Measurements from ENCODE around the gene RUNX2. TPM values are rescaled to one million over a fixed set of nuclear protein-coding genes. Genes with fewer than 3 reads are reported as not detected.

The RUNX2 gene
- total and polyA plus RNA-seq, 2 donors (not counting 1 experiment from before 2014, with no cell fraction given): 1.3 to 2.4 TPM

DNA sequence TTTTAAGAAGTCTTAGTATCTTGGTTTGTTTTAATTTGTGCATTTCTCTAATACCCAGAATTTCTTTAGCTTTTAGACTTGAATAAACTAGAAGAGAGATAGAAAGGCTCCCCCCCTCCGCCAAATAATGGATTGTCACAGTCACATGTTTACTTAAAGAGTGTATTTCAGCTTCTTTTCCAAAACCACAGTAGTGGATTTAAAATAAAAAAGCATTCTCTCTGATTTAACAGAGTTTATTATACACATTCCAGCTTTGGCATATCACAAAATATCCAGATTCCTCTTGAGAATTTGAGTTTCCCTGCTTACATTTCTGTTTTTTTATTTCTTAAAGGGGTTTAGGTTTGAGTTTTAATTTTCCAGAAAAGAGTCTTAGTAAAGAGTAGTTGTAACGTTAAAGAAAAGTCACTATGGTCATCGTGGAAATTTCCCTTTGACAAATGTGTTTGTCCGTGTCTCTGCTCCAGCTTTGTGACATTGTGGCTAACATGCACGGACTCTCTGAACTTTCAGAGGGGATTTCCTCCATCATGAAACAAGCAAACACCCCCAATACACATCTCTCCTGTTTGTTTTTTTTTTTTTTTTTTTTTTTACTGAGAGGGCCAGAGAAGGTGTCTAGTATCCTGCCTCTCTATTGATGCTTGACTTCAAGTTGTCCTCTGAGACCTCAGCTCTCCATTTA lies 163.1 kb downstream of the RUNX2 start:
- no peak for DNase-seq
- no peak overlapping the region for H3K4me3 Mint-ChIP-seq
- no peaks in the 10 kb centered on the region for H3K27me3 Mint-ChIP-seq
- Histone ChIP-seq H3K4me1 (ENCODE audit: control insufficient read depth in 2 of 2, insufficient read depth in 2 of 2, low read length in 2 of 2) (peaks cover 33 to 41% of the 10 kb centered on the region in 2 donors), H3K36me3 (replicated peaks in 1 of 2; ENCODE audit: control extremely low read depth in 1 of 2, control insufficient read depth in 1 of 2, extremely low read depth in 1 of 2, insufficient read depth in 2 of 2, low read length in 1 of 2) (no peaks in the 10 kb centered on the region), H3K79me2 (ENCODE audit: control insufficient read depth, insufficient read depth, low read length) (no peaks in the 10 kb centered on the region), H3K4me2 (replicated peaks; ENCODE audit: low read depth, low read length, poor library complexity, severe bottlenecking) (no peak overlapping the region), H4K20me1 (ENCODE audit: control insufficient read depth, insufficient read depth, low read length, poor library complexity, severe bottlenecking) (no peaks in the 10 kb centered on the region), H3K4me3 (ENCODE audit: control extremely low read depth in 1 of 5, extremely low read depth in 1 of 5, insufficient read depth in 1 of 5, low read depth in 2 of 5, low read length in 4 of 5) (no peak overlapping the region), H3K9me3 (ENCODE audit: control extremely low read depth in 1 of 3, control insufficient read depth in 2 of 3, insufficient read depth in 1 of 3, low read length in 2 of 3) (no peaks in the 10 kb centered on the region), H3K27me3 (replicated peaks in 1 of 4; ENCODE audit: control extremely low read depth in 1 of 4, control insufficient read depth in 3 of 4, insufficient read depth in 4 of 4, low read length in 3 of 4) (no peaks in the 10 kb centered on the region), H3K9ac (ENCODE audit: low read length) (no peak overlapping the region), H2AFZ (ENCODE audit: insufficient read depth, low read depth, low read length, poor library complexity, severe bottlenecking) (no peak overlapping the region), H3K27ac (ENCODE audit: low read length in 2 of 2) (no peak overlapping the region)
- intact Hi-C loops (cut with micrococcal nuclease): no loop called here
- no peaks in the 10 kb centered on the region for H3K9me3 Mint-ChIP-seq (ENCODE audit: insufficient read depth)
- H3K4me1 Mint-ChIP-seq: peaks cover 40% of the 10 kb centered on the region
- WGBS (ENCODE audit: insufficient coverage): 82% methylated on average over 3 of the region's 5 CpGs
- TF ChIP-seq EZH2 (IDR thresholded peaks at IDR 0.05; ENCODE audit: borderline replicate concordance, insufficient read depth, low read depth, low read length, poor library complexity, severe bottlenecking): no peak
- TF ChIP-seq, protein P1, sequence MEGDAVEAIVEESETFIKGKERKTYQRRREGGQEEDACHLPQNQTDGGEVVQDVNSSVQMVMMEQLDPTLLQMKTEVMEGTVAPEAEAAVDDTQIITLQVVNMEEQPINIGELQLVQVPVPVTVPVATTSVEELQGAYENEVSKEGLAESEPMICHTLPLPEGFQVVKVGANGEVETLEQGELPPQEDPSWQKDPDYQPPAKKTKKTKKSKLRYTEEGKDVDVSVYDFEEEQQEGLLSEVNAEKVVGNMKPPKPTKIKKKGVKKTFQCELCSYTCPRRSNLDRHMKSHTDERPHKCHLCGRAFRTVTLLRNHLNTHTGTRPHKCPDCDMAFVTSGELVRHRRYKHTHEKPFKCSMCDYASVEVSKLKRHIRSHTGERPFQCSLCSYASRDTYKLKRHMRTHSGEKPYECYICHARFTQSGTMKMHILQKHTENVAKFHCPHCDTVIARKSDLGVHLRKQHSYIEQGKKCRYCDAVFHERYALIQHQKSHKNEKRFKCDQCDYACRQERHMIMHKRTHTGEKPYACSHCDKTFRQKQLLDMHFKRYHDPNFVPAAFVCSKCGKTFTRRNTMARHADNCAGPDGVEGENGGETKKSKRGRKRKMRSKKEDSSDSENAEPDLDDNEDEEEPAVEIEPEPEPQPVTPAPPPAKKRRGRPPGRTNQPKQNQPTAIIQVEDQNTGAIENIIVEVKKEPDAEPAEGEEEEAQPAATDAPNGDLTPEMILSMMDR (IDR thresholded peaks at IDR 0.05): no peak
- no peak overlapping the region for H3K27ac Mint-ChIP-seq
- ChIA-PET CTCF (interaction anchor here (0.8 to 1.2 kb wide), 2 partner anchors 10 to 113 kb away, joined by 3 read pairs; partner anchors contain the start of gene SUPT3H), POLR2A (no interaction called here)
- no peak for ATAC-seq (ENCODE audit: low read depth)

- Histone ChIP-seq H3K9ac (ENCODE audit: low read length) (no peak overlapping the region), H3K4me1 (ENCODE audit: control insufficient read depth in 2 of 2, insufficient read depth in 2 of 2, low read length in 2 of 2) (peaks cover 31 to 41% of the 10 kb centered on the region in 2 donors), H3K36me3 (replicated peaks in 1 of 2; ENCODE audit: control extremely low read depth in 1 of 2, control insufficient read depth in 1 of 2, extremely low read depth in 1 of 2, insufficient read depth in 2 of 2, low read length in 1 of 2) (no peaks in the 10 kb centered on the region), H3K27ac (ENCODE audit: low read length in 2 of 2) (no peak overlapping the region), H2AFZ (ENCODE audit: insufficient read depth, low read depth, low read length, poor library complexity, severe bottlenecking) (no peak overlapping the region), H3K27me3 (replicated peaks in 1 of 4; ENCODE audit: control extremely low read depth in 1 of 4, control insufficient read depth in 3 of 4, insufficient read depth in 4 of 4, low read length in 3 of 4) (no peaks in the 10 kb centered on the region), H4K20me1 (ENCODE audit: control insufficient read depth, insufficient read depth, low read length, poor library complexity, severe bottlenecking) (no peaks in the 10 kb centered on the region), H3K4me3 (ENCODE audit: control extremely low read depth in 1 of 5, extremely low read depth in 1 of 5, insufficient read depth in 1 of 5, low read depth in 2 of 5, low read length in 4 of 5) (no peak overlapping the region), H3K9me3 (ENCODE audit: control extremely low read depth in 1 of 3, control insufficient read depth in 2 of 3, insufficient read depth in 1 of 3, low read length in 2 of 3) (no peaks in the 10 kb centered on the region), H3K4me2 (replicated peaks; ENCODE audit: low read depth, low read length, poor library complexity, severe bottlenecking) (no peak overlapping the region), H3K79me2 (ENCODE audit: control insufficient read depth, insufficient read depth, low read length) (no peaks in the 10 kb centered on the region)
- no CpG with 5 or more reads among the region's 6 CpGs for WGBS (ENCODE audit: insufficient coverage)
- ChIA-PET POLR2A (no interaction called here), CTCF (interaction anchor here (1.2 kb wide), 1 partner anchor 9 kb away, joined by 3 read pairs; no protein-coding TSS in a partner anchor)
- ATAC-seq (ENCODE audit: low read depth) (no peak), DNase-seq (no peak)
- no peak for TF ChIP-seq EZH2 (IDR thresholded peaks at IDR 0.05; ENCODE audit: borderline replicate concordance, insufficient read depth, low read depth, low read length, poor library complexity, severe bottlenecking)
- TF ChIP-seq, protein P1 (IDR thresholded peaks at IDR 0.05): no peak
- no peak overlapping the region for H3K4me3 Mint-ChIP-seq
- no peak overlapping the region for H3K27ac Mint-ChIP-seq
- intact Hi-C loops (cut with micrococcal nuclease): no loop called here
- H3K27me3 Mint-ChIP-seq: no peaks in the 10 kb centered on the region
- H3K9me3 Mint-ChIP-seq (ENCODE audit: insufficient read depth): no peaks in the 10 kb centered on the region
- peaks cover 42% of the 10 kb centered on the region for H3K4me1 Mint-ChIP-seq
Measured at GRCh38 chr6:45491874-45492273, 163.7 kb downstream of the RUNX2 start.
